ENCODE results near the gene GPRC5C.

The GPRC5C gene

GRCh38 chr17:74450925-74451403 lies 19.1 kb downstream of the GPRC5C start:
- H3K36me3 ChIP-seq (ENCODE audit: insufficient read depth, low read length) = no peaks in the 10 kb centered on the region

DNA sequence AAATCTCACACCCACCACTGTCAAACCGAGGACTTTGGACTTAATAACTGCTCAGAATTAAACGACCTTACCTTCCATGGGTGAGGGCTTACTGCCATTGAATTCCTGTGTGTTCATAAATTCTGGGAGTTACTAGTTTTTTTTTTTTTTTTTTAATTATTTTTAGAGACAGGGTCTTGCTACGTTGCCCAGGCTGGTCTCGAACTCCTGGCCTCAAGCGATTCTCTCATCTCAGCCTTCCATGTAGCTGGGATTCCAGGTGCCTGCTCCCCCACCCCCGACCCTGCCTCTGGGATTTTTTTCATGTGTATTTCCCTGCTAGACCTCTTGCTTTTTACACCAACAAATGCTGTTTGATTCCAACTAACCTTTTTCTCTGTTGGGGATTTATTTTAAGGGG lies 19.7 kb downstream of the GPRC5C start:
- H3K36me3 ChIP-seq (ENCODE audit: insufficient read depth, low read length) = no peaks in the 10 kb centered on the region
- H3K9ac ChIP-seq (ENCODE audit: low read depth, low read length) = no peak overlapping the region
- H3K4me1 ChIP-seq (ENCODE audit: insufficient read depth, low read length) = peaks cover 15% of the 10 kb centered on the region
- DNase-seq = no peak
- no peak overlapping the region for H2AFZ ChIP-seq (ENCODE audit: low read depth, low read length)
- no peak for TF ChIP-seq EZH2 (IDR thresholded peaks at IDR 0.05; ENCODE audit: borderline replicate concordance, low read depth, low read length, severe bottlenecking)
- TF ChIP-seq, protein P1, sequence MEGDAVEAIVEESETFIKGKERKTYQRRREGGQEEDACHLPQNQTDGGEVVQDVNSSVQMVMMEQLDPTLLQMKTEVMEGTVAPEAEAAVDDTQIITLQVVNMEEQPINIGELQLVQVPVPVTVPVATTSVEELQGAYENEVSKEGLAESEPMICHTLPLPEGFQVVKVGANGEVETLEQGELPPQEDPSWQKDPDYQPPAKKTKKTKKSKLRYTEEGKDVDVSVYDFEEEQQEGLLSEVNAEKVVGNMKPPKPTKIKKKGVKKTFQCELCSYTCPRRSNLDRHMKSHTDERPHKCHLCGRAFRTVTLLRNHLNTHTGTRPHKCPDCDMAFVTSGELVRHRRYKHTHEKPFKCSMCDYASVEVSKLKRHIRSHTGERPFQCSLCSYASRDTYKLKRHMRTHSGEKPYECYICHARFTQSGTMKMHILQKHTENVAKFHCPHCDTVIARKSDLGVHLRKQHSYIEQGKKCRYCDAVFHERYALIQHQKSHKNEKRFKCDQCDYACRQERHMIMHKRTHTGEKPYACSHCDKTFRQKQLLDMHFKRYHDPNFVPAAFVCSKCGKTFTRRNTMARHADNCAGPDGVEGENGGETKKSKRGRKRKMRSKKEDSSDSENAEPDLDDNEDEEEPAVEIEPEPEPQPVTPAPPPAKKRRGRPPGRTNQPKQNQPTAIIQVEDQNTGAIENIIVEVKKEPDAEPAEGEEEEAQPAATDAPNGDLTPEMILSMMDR (IDR thresholded peaks at IDR 0.05; ENCODE audit: borderline replicate concordance, extremely low read depth, low read length, poor library complexity, severe bottlenecking) = no peak
- H4K20me1 ChIP-seq (ENCODE audit: insufficient read depth, low read length) = peaks cover 22% of the 10 kb centered on the region
- no peak overlapping the region for H3K4me2 ChIP-seq (ENCODE audit: insufficient read depth, low read length)
- ATAC-seq (ENCODE audit: insufficient read depth, low read depth) = no peak
- H3K27me3 ChIP-seq (ENCODE audit: insufficient read depth, low read length, poor library complexity) = peaks cover 10% of the 10 kb centered on the region
- H3K27ac ChIP-seq (ENCODE audit: low read length) = no peak overlapping the region
- H3K4me3 ChIP-seq (ENCODE audit: low read depth in 1 of 2, low read length in 2 of 2) = no peak overlapping the region
- no peaks in the 10 kb centered on the region for H3K79me2 ChIP-seq (ENCODE audit: insufficient read depth, low read length)
- H3K9me3 ChIP-seq (ENCODE audit: insufficient read depth, low read length, severe bottlenecking) = no peaks in the 10 kb centered on the region

More at GRCh38 chr17:74450925-74451403, 19.1 kb downstream of the GPRC5C start:
- H3K27me3 ChIP-seq (ENCODE audit: insufficient read depth, low read length, poor library complexity) = peaks cover 10% of the 10 kb centered on the region
- H2AFZ ChIP-seq (ENCODE audit: low read depth, low read length) = no peak overlapping the region
- ATAC-seq (ENCODE audit: insufficient read depth, low read depth) (no peak), DNase-seq (no peak)
- H3K4me1 ChIP-seq (ENCODE audit: insufficient read depth, low read length) = peaks cover 15% of the 10 kb centered on the region
- H3K9me3 ChIP-seq (ENCODE audit: insufficient read depth, low read length, severe bottlenecking) = no peaks in the 10 kb centered on the region
- no peak for TF ChIP-seq EZH2 (IDR thresholded peaks at IDR 0.05; ENCODE audit: borderline replicate concordance, low read depth, low read length, severe bottlenecking)
- TF ChIP-seq, protein P1 (IDR thresholded peaks at IDR 0.05; ENCODE audit: borderline replicate concordance, extremely low read depth, low read length, poor library complexity, severe bottlenecking) = no peak
- H4K20me1 ChIP-seq (ENCODE audit: insufficient read depth, low read length) = peaks cover 22% of the 10 kb centered on the region
- no peak overlapping the region for H3K4me3 ChIP-seq (ENCODE audit: low read depth in 1 of 2, low read length in 2 of 2)
- no peak overlapping the region for H3K4me2 ChIP-seq (ENCODE audit: insufficient read depth, low read length)
- no peak overlapping the region for H3K9ac ChIP-seq (ENCODE audit: low read depth, low read length)
- no peaks in the 10 kb centered on the region for H3K79me2 ChIP-seq (ENCODE audit: insufficient read depth, low read length)
- no peak overlapping the region for H3K27ac ChIP-seq (ENCODE audit: low read length)

DNA sequence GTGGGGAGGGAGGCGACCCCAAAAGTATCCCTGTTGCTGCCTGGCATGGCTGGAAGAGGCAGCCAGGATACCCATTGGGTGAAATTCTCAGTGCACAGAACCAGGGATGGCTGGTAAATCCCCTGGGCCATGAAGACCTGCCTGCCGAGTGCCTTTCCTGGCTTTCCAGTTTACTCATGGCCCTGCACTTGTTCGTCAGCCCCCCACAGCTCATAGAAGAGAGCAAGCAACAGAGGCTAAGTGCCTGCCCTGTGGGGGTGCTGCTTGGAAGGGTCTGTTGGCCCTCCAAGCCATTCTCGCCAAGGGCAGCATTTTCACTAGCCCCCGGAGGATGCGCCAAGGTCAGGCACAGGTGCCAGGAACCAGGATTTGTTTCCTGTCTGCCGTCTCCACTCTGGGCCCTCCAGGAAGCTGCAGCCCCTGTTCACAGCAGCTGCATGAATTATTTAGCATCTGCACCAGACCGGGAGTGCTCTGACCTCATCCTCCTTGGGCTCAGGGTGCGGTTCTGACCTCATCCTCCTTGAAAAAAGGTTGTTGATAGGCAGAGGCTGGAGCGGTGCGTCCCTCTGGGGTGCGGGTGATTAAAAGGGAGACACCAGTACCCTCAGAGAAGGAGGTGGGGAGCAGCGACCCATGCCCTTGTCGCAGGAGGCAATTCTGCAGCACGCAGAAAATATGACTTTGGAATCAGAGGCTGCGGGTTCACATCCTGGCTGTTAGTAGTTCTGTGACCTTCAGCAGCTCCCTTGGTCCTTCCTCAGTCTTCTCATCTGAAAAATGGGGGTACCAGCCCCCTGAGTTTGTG lies 20.3 kb downstream of the GPRC5C start:
- Histone ChIP-seq H3K4me3 (ENCODE audit: low read depth in 1 of 2, low read length in 2 of 2) (no peak overlapping the region), H3K4me2 (ENCODE audit: insufficient read depth, low read length) (no peak overlapping the region), H3K4me1 (ENCODE audit: insufficient read depth, low read length) (peaks cover 15% of the 10 kb centered on the region), H3K36me3 (ENCODE audit: insufficient read depth, low read length) (no peaks in the 10 kb centered on the region), H3K79me2 (ENCODE audit: insufficient read depth, low read length) (no peaks in the 10 kb centered on the region), H3K27me3 (ENCODE audit: insufficient read depth, low read length, poor library complexity) (peaks cover 10% of the 10 kb centered on the region), H3K27ac (ENCODE audit: low read length) (no peak overlapping the region), H3K9me3 (ENCODE audit: insufficient read depth, low read length, severe bottlenecking) (no peaks in the 10 kb centered on the region), H2AFZ (ENCODE audit: low read depth, low read length) (no peak overlapping the region), H4K20me1 (ENCODE audit: insufficient read depth, low read length) (peaks cover 25% of the 10 kb centered on the region), H3K9ac (ENCODE audit: low read depth, low read length) (no peak overlapping the region)
- peak; percentile 87 for ATAC-seq (ENCODE audit: insufficient read depth, low read depth)
- TF ChIP-seq, protein P1 (IDR thresholded peaks at IDR 0.05; ENCODE audit: borderline replicate concordance, extremely low read depth, low read length, poor library complexity, severe bottlenecking) = no peak
- TF ChIP-seq EZH2 (IDR thresholded peaks at IDR 0.05; ENCODE audit: borderline replicate concordance, low read depth, low read length, severe bottlenecking) = no peak
- peak; percentile 61 for DNase-seq

All from DND-41 (cell line).